Suppressor macrophage (primary cell): Measurements from ENCODE around the gene DPM1.

ENCODE experiments used
- DNase-seq, 4 experiments: peaks; one replicate each; pipeline ENCODE4 v3.0.0-alpha.2; 2020 to 2022
- total RNA-seq, 17 experiments: gene quantifications; one replicate each; lab custom pipeline; 2026; ENCODE audit warnings: mixed read lengths in 6 of 17, inconsistent platforms in 3 of 17; lab: John Stamatoyannopoulos, UW

DPM1 gene
- 21.7 to 55.3 (median 39.8) reads per million in 17 experiments for total RNA-seq

DNA sequence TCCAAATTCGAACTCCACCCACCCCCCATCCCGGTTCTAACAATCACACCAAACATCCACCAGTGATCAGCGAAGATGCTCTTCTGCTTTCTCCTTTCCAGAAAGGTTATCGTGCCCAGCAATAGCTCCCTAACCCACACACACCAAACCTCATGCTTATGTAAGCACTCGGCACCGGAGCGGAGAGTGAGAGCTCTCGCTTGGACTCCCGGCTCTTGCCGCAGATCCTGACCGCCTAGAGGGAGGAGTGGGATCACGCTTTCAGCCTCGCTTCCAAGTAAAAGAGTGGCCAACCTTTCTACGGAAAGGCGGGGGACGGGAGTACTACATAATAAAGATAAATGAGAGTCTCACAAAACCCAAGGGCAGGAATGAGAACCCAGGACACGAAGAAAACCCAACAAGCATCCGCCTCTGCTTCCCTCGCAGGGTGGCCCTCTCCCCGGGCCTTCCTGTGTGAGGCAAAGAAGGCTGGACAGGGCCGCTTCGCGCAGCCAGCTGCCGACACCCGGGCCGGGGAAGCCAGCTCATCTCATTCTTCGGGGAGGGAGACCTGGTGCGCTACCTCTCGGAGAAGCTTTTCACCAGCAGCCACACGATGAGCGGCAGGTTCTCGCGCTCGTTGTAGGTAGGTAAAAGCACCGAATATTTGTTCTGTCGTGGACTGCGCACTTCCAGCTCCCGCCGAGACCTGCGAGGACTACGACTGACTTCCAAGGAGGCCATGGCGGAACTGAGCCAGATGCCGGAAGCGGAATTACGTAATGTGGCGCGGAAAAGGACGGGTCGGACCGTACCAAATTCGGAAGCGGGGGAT lies at the start of gene DPM1:
TSS of gene DPM1 (minus strand) at position 735 of the 817 bp plus-strand sequence. CDS start at position 726, 9 bp downstream.
- peak; percentile 93 to 97 (median 94) for DNase-seq

DNA sequence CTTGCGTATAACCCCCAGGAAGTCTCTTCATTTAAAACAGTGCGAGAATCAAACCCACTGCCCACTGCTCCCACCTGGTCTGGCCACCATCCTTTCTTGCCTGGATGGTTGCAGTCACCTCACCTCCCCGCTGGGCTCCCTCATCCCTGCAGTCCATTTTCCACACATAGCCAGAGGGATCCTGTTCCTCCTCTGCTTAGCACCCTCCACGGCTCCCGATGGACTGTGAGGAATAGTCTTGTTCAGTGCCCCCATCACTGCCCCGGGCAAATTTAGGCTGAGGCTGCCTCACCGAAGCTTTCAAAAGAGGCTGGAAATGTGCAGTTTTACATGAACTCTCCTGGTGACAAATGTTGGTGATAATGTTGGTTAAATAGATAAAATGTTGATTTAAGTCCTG lies 46.9 kb upstream of the DPM1 start:
- DNase-seq: no peak

DNA sequence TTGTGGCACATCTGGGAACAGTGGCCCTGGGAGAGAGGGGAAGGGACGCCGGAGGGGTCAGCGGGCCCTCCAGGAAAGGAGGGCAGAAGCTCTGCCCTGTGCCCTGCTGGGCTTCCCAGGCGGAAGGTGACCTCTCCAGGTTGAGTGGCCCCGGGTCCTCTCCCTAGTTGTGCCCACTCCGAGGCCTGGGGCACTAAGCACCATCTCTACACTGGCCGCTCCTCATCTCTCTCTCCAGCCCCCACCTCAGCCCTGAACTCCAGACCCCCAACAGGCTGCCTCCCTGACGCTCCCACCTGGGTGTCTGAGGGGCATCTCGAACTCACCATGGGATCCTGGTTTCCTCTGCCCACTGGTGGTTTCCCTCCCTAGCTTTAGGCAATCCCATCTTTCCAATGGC lies 46.4 kb upstream of the DPM1 start:
- no peak for DNase-seq

DNA sequence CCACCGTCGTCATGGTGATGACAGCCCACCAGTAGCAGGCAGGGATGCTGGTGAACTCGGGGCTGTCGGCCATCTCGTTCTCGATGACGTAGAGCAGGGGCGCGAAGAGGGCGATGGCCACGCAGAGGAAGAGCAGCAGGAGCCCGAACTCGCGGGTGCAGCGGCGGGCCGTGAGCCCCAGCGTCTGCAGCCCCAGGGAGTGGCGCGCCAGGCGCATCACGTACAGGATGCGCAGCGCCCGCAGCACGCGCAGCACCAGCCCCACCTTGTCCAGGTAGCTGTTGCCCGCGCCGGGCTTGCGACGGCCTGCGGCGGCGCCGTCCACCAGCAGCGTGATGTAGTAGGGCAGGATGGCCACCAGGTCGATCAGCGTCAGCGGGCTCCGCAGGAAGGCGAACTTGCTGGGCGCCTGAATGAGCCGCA lies 46.0 kb upstream of the DPM1 start:
- DNase-seq: no peak

DNA sequence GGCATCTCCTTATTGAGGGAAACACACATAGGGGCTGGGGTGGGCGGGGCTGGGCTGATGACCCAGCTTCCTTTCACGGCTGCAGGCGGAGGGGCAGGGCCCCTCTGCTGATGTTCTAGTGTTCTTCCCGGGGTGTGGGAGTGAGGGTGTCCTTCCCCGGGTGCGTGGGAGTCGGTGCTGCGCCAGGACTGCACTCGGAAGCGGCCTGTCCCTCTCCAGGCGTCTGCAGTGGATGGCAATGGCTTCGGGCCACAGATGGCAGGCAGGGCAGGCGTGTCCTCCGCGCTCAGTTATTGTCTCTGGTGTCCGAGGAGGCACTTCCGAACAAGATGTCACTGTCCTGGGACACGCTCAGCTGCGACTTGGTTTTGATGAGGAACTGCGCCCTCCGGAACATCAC lies 45.4 kb upstream of the DPM1 start:
- no peak for DNase-seq

DNA sequence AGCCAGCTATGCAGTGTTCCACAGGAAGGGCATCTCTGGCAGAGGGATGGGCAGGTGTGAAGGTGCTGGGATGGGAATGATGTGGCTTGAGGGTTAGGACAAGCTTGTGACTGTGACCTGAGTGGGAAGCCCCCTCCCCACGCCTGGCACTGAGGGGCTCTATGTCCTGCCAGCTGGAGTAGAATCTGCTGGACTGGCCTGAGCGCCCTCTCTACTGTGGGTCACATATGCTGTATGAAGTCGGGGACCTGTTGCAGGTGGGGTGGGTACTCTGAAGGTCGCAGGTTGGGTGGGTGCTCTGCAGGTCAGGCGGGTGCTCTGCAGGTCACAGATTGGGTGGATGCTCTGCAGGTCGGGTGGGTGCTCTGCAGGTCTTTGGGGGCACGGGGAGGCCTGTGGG lies 44.3 kb upstream of the DPM1 start:
- DNase-seq: no peak

DNA sequence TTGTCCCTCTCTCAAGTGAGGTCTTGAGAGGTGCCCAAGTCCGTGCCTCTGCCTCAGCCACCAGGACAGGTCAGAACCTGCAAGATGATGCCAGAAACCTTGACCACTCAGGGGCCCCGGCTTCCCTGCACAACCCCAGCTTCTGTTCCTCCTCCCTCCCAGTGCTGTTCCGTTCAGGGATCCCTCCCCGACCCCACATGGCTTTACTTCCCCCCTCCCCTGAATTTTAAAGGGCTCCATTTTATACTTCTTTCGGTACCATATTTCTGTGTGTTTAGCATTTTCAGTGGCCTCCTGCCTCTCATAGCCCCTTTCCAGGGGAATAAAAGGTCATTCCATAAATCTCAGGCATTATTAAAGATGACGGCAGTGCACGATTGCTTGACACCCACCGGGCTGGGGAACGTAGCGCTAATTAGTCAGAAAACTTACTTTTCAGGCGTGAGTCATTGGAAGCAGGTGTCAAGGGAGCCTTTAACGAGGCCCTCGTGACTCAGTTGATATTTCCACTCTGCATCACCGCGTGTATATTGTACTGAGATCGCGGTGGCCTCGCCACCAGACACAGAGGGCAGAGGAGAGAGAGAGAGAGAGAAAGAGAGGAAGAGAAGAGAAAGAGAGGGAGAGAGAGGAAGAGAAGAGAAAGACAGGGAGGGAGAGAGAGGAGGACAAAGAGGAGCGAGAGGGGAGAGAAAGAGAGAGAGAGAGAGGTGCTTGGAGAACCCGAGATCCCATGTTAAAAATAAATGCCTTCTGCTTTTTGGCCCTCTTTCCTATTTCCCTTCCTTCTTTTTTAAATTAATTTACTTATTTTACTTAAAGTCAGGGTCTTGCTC lies 43.3 kb upstream of the DPM1 start:
- DNase-seq: no peak

DNA sequence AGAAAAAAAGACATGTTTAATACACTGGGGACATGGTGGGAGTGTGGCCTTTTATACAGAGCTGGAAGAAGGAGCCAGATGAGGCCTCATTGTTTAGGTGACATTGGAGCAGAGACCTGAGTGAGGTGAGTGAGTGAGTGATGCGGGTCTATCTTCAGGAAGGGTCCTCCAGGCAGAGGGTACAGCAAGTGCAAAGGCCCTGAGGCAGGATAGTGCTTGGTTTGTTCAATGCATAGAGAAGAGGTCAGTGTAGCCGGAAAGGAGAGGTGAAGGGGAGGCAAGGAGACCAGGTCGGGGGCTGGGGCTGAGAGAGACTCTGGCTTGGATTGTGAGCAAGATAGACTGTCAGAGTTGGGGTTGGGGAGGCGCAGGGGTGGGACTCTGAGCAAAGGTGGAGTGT lies 41.0 kb upstream of the DPM1 start:
- no peak for DNase-seq

DNA sequence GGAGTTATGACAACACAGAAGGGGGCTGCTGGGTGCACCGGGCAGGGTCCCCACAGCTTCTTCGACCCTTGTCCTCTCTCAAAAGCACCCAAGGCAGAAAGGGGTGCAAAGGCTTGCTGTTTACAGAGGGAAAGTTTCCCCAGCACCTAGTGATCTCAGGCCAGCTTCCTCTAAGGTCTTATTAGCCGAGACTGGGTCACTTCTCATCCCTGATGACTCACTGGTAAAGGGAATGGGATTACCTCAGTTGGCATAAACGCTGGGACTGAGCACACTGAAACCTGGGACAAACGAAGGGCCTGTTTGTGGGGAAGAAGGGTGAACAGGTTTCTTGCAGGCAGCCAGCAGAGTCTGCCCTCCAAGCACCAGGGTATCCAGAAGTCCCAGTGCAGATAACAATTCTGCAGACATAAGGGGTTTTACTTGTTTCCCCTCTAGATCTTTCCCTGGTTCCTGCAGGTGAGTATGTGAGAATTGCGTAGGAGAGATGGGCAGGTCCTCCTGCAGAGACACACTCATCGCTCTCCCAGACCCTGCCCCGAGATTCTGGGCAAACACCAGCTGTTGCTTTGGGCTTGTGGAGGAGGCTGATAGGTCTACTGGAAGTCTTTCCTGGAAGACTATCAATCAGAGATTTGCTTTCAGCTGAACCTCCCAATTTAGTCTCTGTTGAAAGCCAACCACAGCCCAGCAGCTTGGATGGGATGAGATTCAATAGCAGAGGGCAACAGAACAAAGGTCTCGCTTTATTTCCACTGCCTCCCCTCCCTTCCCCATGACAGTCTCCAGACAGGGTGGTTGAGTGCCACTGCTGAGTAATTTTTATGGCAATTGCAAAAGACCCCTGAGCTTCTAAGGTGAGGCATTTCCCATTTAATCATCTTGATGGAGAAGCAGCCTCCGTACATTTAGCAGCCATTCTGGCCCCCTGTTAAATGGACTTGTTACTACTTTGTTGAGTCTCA lies 38.9 kb upstream of the DPM1 start:
- DNase-seq: no peak

DNA sequence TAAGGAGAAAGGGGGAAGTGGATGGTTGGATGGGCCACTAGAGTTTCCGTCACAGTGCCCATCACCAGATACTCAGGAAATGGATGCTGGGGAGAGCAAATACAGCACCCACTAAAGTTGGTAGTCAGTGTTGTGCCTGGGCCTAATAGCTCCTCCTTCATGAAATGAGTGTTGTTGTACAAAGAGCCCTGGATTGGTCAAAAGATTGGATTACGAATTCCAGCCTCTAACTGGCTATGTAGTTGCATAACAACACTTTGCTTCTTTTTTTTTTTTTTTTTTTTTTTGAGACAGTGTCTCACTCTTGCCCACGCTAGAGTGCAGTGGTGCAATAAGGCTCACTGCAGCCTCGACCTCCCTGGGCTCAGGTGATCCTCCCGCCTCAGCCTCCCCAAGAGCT lies 37.2 kb upstream of the DPM1 start:
- no peak for DNase-seq

DNA sequence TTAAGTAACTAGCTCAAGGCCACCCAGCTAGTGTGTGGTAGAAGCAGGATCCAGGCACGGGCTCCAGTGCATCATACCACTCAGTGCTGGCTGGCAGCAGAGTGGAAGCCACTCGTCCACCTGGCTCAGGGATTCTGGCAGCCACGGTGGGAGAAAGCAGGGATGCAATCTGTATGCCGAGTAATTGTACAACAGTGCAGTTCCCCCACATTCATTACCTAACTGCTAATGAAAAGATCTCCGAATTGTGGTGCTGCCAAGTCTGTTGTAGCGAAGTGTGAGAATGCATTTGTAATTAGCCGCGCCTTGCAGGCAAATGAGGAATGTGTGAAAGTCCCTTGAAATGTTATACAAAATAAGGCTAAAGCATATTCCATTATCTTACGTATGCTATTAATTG lies 35.5 kb upstream of the DPM1 start:
- DNase-seq: no peak

DNA sequence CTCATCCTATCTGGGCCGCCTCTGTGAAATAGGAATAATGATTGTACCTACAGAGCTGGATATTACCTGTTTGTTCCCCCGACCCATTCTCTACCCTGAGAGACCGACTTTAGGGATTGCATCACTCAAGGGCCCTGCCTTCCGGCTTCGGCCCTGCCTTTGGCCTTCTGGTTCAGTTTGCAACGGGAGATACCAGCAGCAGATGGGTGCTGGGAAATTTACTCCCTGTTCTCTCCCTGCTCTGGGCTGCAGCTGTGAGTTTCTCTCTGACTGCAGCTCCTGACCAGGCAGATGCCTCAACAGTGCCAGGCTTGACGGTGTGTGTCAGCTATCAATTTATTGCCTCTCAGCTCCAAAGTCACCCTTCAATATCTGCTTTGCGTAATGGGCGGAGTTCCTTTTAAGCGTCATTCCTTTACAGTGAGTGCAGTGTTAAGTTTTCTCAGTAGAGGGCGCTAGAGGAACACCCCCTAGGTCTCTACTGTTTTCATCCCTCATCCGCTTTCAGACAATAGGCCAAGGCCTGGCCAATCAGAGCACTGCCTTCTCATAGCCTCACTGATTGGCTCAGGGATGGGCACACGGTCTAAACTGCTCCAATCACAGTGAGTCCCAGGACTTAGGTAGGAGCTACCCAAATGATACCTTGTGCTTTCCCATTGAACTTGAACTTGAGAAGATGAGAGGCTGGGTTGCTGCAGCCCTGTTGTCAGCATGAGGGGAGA lies 34.6 kb upstream of the DPM1 start:
- DNase-seq: peak; percentile 43 to 57 (median 54)

DNA sequence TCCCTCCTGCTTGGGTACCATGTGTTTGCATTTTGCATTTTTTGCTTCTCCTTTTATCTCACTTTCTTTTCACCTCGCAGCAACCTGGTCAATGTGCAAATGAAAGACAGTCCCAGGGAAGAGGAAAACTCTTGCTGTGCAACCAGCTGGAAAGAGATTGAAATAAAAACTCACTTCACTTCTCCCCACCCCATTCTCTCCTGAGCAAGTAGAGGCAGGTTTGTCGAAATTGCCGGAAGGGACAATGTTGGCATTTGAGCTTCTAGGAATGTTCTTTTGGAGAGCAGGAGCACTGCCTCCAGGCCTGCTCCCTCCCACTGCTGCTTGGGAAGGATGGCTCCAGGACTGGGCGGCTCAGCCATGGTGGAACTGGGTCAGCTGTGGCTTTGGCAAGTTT lies 34.0 kb upstream of the DPM1 start:
- no peak for DNase-seq

DNA sequence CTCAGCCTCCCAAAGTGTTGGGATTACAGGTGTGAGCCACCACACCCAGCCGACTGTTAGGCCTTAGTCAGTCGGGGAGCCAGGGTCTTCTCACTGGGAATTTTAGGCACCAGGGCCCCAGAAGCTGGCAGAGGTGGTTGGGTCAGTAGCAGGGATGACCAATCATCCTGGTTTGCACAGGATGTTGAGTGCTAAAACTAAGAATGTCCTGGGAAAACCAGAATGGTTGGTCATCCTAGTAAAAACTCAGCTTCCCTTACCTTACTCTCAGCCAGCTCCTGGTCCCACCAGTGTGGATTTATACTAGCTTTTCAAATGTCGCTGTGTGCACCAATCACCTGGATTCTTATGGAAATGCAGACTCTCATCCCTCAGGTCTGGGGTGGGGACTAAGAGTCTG lies 32.7 kb upstream of the DPM1 start:
- no peak for DNase-seq

DNA sequence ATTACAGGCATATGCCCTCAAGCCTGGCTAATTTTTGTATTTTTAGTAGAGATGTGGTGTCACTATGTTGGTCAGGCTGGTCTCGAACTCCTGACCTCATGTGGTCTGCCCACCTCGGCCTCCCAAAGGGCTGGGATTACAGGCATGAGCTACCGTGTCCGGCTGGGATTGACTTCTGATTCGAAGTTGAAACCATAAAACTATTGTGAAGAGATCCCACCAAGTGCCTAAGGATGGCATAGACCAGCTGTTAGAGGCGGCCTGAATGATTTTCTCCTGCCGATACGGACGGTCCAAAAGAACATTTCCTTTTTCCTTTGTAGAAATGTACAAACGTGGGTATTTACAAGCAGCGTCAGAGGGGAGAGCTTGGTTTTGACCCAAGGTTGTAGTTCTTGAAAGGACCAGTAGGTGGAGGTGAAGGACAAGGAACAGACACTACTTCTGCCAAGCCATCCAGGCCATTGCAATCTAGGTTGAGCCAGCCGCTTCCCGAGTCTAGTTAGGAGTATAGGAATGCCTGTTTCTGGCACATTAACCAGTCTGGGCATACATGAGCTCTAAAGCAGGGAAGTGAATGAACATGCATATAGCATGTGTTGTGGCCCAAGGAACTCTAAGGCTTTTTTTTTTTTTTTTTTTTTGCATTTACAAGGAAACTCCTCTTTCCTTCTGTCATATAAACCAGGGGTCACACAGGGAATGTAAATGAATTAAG lies 29.3 kb upstream of the DPM1 start:
- peak; percentile 80 to 86 (median 84) for DNase-seq

DNA sequence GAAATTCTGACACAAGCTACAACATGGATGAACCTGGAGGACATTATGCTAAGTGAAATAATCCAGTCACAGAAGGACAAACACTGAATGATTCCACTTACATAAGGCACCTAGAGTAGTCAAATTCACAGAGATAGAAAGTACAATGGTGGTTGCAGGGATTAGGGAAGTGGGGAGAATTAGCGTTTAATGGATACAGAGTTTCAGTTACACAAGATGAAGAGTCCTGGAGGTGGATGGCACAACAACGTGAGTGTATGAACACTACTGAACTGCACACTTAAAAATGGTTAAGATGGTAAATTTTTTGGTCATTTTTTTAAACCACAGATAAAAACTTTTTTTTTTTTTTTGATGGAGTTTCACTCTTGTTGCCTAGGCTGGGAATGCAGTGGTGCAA lies 25.0 kb upstream of the DPM1 start:
- peak; percentile 5 to 47 (median 20) for DNase-seq

DNA sequence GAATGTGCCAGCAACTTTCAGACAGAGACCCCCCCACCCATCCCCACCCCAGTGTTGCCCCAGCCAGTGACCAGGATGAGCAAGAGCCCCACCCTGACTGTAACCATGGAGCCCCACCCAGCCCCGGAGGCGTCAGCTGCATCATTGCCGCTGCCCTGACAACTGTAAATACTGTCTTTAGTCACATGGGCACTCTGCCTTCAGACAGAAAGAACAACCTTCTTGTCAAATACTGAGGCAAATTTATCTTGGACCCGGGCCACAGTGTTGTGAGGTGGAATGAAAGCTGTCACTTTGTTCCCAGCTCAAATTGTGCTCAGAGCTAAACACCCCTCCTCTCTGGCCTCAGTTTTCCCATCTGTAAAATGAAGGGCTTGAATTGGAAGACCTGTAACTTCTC lies 24.0 kb upstream of the DPM1 start:
- peak; percentile 27 to 54 (median 51) for DNase-seq

DNA sequence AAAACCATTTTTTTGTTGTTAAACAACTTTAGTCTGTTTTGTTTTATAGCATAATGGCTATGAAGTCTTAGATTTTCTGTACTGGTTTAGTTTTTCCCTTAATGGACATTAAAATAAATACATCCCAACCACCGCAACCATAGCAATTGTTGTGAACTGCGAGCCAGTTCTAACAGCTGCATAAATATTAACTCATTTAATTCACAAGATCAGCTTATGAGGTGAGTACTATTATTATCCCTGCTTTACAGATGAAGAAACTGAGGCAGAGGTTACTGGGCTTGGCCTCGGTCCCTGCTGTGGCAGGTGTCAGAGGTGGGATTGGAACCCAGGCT lies 23.3 kb upstream of the DPM1 start:
- DNase-seq: no peak

DNA sequence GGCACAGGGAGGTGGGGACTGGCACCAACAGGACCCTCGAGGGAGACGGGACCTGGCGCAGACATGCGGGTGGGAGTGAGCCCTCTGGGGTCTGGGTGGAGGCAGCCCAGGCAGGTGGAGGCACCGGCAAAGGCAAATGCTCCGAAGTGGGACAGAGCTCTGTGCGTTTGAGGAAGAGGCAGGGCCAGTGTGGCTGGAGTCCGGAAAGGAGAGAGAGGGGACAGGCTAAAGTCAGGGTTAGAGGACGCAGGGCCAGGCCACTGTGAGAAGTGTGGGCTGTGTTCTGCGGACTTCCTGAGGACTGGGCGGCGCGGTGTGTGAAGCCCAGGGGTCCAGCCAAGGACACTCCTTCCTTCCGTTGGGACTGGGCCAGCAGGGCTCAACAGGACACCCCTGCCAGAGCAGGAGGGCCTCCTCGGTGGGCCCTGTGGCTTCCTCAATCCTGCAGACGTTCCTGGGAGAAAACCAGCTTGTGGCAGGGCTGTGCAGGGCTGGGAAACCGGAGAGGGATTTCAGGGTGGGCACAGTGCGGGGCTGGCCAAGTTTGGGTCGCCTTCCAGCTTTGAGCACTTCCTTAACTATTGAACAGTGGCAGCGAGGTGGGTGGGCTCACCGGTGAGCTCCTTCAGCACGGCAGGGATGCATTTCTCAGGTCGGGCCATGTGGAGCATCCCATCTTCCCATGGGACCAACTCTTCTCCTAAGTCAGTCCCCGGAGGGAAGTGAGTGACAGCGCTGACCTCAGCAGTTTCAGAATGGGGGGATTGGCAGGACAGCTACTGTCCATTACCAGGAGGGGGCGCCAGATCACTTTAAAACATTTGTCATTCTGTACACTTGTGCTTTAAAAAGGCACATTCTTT lies 22.8 kb upstream of the DPM1 start:
- peak; percentile 56 to 77 (median 64) for DNase-seq

DNA sequence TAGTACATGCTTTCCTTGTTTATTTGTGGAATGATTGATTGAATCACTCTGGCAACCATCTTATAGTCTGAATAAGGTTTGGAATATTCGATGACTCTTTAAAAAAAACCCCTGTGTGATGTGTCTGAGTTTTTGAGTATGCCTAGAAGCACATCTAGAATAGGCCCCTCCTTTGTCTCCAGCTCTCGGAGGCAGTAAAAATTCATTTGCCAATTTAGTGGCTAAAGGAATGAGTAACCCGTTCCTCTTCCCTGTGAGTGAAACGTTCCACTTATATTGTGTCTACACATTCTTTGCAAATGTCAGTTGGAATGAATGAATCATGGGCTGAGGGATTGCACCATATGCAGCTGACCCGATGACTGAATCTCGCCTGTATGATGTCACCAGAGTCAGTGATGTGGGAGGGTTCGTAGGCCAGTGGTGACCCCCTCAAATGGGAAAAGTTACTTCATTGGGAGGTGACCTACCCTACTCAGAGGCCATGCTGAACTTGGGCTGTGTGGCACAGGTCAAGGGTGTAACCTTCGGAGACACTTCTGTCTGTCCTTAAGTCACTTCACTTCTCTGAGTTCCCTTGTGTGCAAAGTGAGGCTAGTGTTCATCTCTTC lies 21.8 kb upstream of the DPM1 start:
- DNase-seq: peak; percentile 86 to 95 (median 88)
